Trophoblast cell (in vitro differentiated cells and primary cell): ENCODE data around the gene DLG2.

Experiments used
- DNase-seq, 2 donors: peaks; one replicate each; pipeline ENCODE4 v3.0.0-alpha.2; 2016
- H2AFZ ChIP-seq: 2 replicates; pipeline ENCODE4 v1.6.1; 2013; ENCODE audit warnings: low read length, moderate library complexity, mild to moderate bottlenecking; ENCODE audit not compliant: insufficient read depth, poor library complexity
- H2AK5ac ChIP-seq: 2 replicates; pipeline ENCODE4 v1.6.1; 2013; ENCODE audit warnings: mild to moderate bottlenecking, low read length
- H2BK120ac ChIP-seq: 2 replicates; pipeline ENCODE4 v1.6.1; 2013; ENCODE audit warnings: low read length, mild to moderate bottlenecking, moderate library complexity; ENCODE audit not compliant: insufficient read depth, poor library complexity
- H2BK12ac ChIP-seq: 2 replicates; pipeline ENCODE4 v1.6.1; 2013; ENCODE audit warnings: mild to moderate bottlenecking, low read length, moderate library complexity
- H2BK5ac ChIP-seq: 2 replicates; pipeline ENCODE4 v1.6.1; 2013; ENCODE audit warnings: low read length, low read depth, moderate library complexity, mild to moderate bottlenecking; ENCODE audit not compliant: poor library complexity
- H3K14ac ChIP-seq: 2 replicates; pipeline ENCODE4 v1.6.1; 2013; ENCODE audit warnings: mild to moderate bottlenecking, low read length
- H3K18ac ChIP-seq: 2 replicates; pipeline ENCODE4 v1.6.1; 2013; ENCODE audit warnings: mild to moderate bottlenecking, low read length
- H3K23ac ChIP-seq: 2 replicates; pipeline ENCODE4 v1.6.1; 2013; ENCODE audit warnings: low read length
- H3K27ac ChIP-seq: 2 replicates; pipeline ENCODE4 v1.5.1; 2013; ENCODE audit warnings: low read depth, mild to moderate bottlenecking, inconsistent platforms, low read length, moderate library complexity
- H3K27me3 ChIP-seq: 2 replicates; pipeline ENCODE4 v1.6.1; 2013; ENCODE audit warnings: inconsistent platforms, mild to moderate bottlenecking, low read length, moderate library complexity; ENCODE audit not compliant: insufficient read depth
- H3K36me3 ChIP-seq, 2 experiments: 1 replicate in 1 of 2; 2 replicates in 1 of 2; pipeline ENCODE4 v1.6.1; 2013; ENCODE audit warnings: low read length in 2 of 2, mild to moderate bottlenecking in 2 of 2, moderate library complexity in 1 of 2; ENCODE audit not compliant: insufficient read depth in 2 of 2, control insufficient read depth in 1 of 2
- H3K4ac ChIP-seq: 2 replicates; pipeline ENCODE4 v1.6.1; 2013; ENCODE audit warnings: low read depth, mild to moderate bottlenecking, low read length, moderate library complexity
- H3K4me1 ChIP-seq, 2 experiments: 1 replicate in 1 of 2; 2 replicates in 1 of 2; pipeline ENCODE4 v1.6.1; 2013; ENCODE audit warnings: low read length in 2 of 2, mild to moderate bottlenecking in 2 of 2, moderate library complexity in 1 of 2; ENCODE audit not compliant: insufficient read depth in 2 of 2, control insufficient read depth in 1 of 2
- H3K4me2 ChIP-seq: 2 replicates; pipeline ENCODE4 v1.6.1; 2013; ENCODE audit warnings: inconsistent platforms, mild to moderate bottlenecking, low read length, moderate library complexity
- H3K4me3 ChIP-seq: 2 replicates; pipeline ENCODE4 v1.5.1; 2013; ENCODE audit warnings: mild to moderate bottlenecking, low read depth, low read length, inconsistent platforms
- H3K79me1 ChIP-seq: one replicate; pipeline ENCODE4 v1.6.1; 2013; ENCODE audit warnings: low read length
- H3K79me2 ChIP-seq: 2 replicates; pipeline ENCODE4 v1.6.1; 2013; ENCODE audit warnings: low read length, mild to moderate bottlenecking; ENCODE audit not compliant: control insufficient read depth, insufficient read depth, poor library complexity
- H3K9ac ChIP-seq: 2 replicates; pipeline ENCODE4 v1.6.1; 2013; ENCODE audit warnings: mild to moderate bottlenecking, low read length
- H3K9me3 ChIP-seq: 2 replicates; pipeline ENCODE4 v1.6.1; 2013; ENCODE audit warnings: low read depth, mild to moderate bottlenecking, control low read depth, inconsistent platforms, low read length; ENCODE audit not compliant: insufficient read depth
- H4K12ac ChIP-seq: 2 replicates; pipeline ENCODE4 v1.6.1; 2013; ENCODE audit warnings: low read depth, mild to moderate bottlenecking, low read length, moderate library complexity
- H4K8ac ChIP-seq: 2 replicates; pipeline ENCODE4 v1.6.1; 2013; ENCODE audit warnings: low read depth, mild to moderate bottlenecking, low read length, moderate library complexity
- H4K91ac ChIP-seq: one replicate; pipeline ENCODE4 v1.6.1; 2013; ENCODE audit warnings: low read depth, mild to moderate bottlenecking, low read length, moderate library complexity
- WGBS: extraction: QIAGEN DNeasy Blood & Tissue Kit; methylation state at CpG from one replicate; pipeline ENCODE4 v1.1.7; 2013; ENCODE audit warnings: missing lambda C conversion rate; ENCODE audit not compliant: insufficient read length, insufficient coverage; ENCODE audit errors: extremely low coverage; 5-methylcytosine and 5-hydroxymethylcytosine counted together

Gene DLG2

GRCh38 chr11:84105148-84105547 is 1522.0 kb downstream of the DLG2 start:
- Histone ChIP-seq H3K4me3 (no peak overlapping the region), H2BK5ac (no peak overlapping the region), H3K36me3 (no peaks in the 10 kb centered on the region), H3K14ac (no peak overlapping the region), H4K8ac (no peak overlapping the region), H3K4ac (no peak overlapping the region), H3K79me1 (no peaks in the 10 kb centered on the region), H2BK12ac (no peak overlapping the region), H2AK5ac (no peak overlapping the region), H3K9me3 (no peaks in the 10 kb centered on the region), H2AFZ (no peak overlapping the region), H3K27ac (no peak overlapping the region), H4K91ac (no peak overlapping the region), H3K9ac (no peak overlapping the region), H3K79me2 (no peaks in the 10 kb centered on the region), H2BK120ac (no peak overlapping the region), H3K4me1 (no peaks in the 10 kb centered on the region), H4K12ac (no peak overlapping the region), H3K18ac (no peak overlapping the region), H3K23ac (no peak overlapping the region), H3K4me2 (no peak overlapping the region), H3K27me3 (no peaks in the 10 kb centered on the region)
- WGBS, result no CpG with 5 or more reads among the region's 3 CpGs
- no peak for DNase-seq

GRCh38 chr11:84103096-84103495 is 1524.0 kb downstream of the DLG2 start:
- no CpG with 5 or more reads among the region's 1 CpG for WGBS
- H3K36me3 ChIP-seq, result no peaks in the 10 kb centered on the region
- no peaks in the 10 kb centered on the region for H3K9me3 ChIP-seq
- H2BK12ac ChIP-seq, result no peak overlapping the region
- no peak overlapping the region for H3K9ac ChIP-seq
- H2BK5ac ChIP-seq, result no peak overlapping the region
- no peak overlapping the region for H3K4ac ChIP-seq
- no peak overlapping the region for H2BK120ac ChIP-seq
- no peaks in the 10 kb centered on the region for H3K79me2 ChIP-seq
- no peaks in the 10 kb centered on the region for H3K79me1 ChIP-seq
- H3K27ac ChIP-seq, result no peak overlapping the region
- H3K4me2 ChIP-seq, result no peak overlapping the region
- H3K4me3 ChIP-seq, result no peak overlapping the region
- H3K23ac ChIP-seq, result no peak overlapping the region
- no peak overlapping the region for H2AFZ ChIP-seq
- H3K14ac ChIP-seq, result no peak overlapping the region
- H2AK5ac ChIP-seq, result no peak overlapping the region
- DNase-seq, result no peak
- H4K12ac ChIP-seq, result no peak overlapping the region
- H3K18ac ChIP-seq, result no peak overlapping the region
- H4K8ac ChIP-seq, result no peak overlapping the region
- no peak overlapping the region for H4K91ac ChIP-seq
- H3K27me3 ChIP-seq, result no peaks in the 10 kb centered on the region
- no peaks in the 10 kb centered on the region for H3K4me1 ChIP-seq

GRCh38 chr11:84097186-84097585 is 1530.0 kb downstream of the DLG2 start:
- Histone ChIP-seq H3K4me1 (no peaks in the 10 kb centered on the region), H3K79me1 (no peaks in the 10 kb centered on the region), H2AK5ac (no peak overlapping the region), H3K4ac (no peak overlapping the region), H3K9ac (no peak overlapping the region), H3K36me3 (no peaks in the 10 kb centered on the region), H3K14ac (no peak overlapping the region), H3K23ac (no peak overlapping the region), H2BK5ac (no peak overlapping the region), H3K18ac (no peak overlapping the region), H3K27me3 (no peaks in the 10 kb centered on the region), H4K8ac (no peak overlapping the region), H3K4me3 (no peak overlapping the region), H4K91ac (no peak overlapping the region), H4K12ac (no peak overlapping the region), H3K27ac (no peak overlapping the region), H3K9me3 (no peaks in the 10 kb centered on the region), H3K79me2 (no peaks in the 10 kb centered on the region), H3K4me2 (no peak overlapping the region), H2BK12ac (no peak overlapping the region), H2BK120ac (no peak overlapping the region), H2AFZ (no peak overlapping the region)
- no CpG with 5 or more reads among the region's 3 CpGs for WGBS
- no peak for DNase-seq

GRCh38 chr11:84091212-84091986 is 1535.7 kb downstream of the DLG2 start:
- Histone ChIP-seq H2BK5ac (no peak overlapping the region), H2AFZ (no peak overlapping the region), H3K9ac (no peak overlapping the region)

More at GRCh38 chr11:84091212-84091986, 1535.7 kb downstream of the DLG2 start:
- no CpG with 5 or more reads among the region's 7 CpGs for WGBS
- H3K18ac ChIP-seq, result no peak overlapping the region
- no peak for DNase-seq
- H3K4me2 ChIP-seq, result no peak overlapping the region
- no peak overlapping the region for H3K23ac ChIP-seq
- H3K14ac ChIP-seq, result no peak overlapping the region
- H3K27me3 ChIP-seq, result no peaks in the 10 kb centered on the region
- H3K9me3 ChIP-seq, result no peaks in the 10 kb centered on the region
- no peak overlapping the region for H4K91ac ChIP-seq
- no peaks in the 10 kb centered on the region for H3K79me1 ChIP-seq
- H3K27ac ChIP-seq, result no peak overlapping the region
- no peak overlapping the region for H2BK12ac ChIP-seq
- H3K36me3 ChIP-seq, result no peaks in the 10 kb centered on the region
- no peak overlapping the region for H3K4me3 ChIP-seq
- H2BK120ac ChIP-seq, result no peak overlapping the region
- no peaks in the 10 kb centered on the region for H3K79me2 ChIP-seq
- H4K12ac ChIP-seq, result no peak overlapping the region
- no peak overlapping the region for H3K4ac ChIP-seq
- H4K8ac ChIP-seq, result no peak overlapping the region
- H3K4me1 ChIP-seq, result no peaks in the 10 kb centered on the region
- H2AK5ac ChIP-seq, result no peak overlapping the region
